GM19324 (cell line): Measurements from ENCODE around the gene LRRC74B.
"Not testable (repeated sequence)": the region's sequence is repeated elsewhere in the genome, so short reads cannot be mapped to it uniquely, and the experiment has no call there.

Experiments
- ATAC-seq: cut with Tn5 transposase; IDR thresholded peaks from one replicate; pipeline ENCODE4 v1.9.1; 2021; ENCODE audit warnings: mild to moderate bottlenecking, moderate library complexity; ENCODE audit not compliant: unreplicated experiment, low FRiP score

LRRC74B gene

GRCh38 chr22:21030621-21031544, 14.9 kb upstream of the LRRC74B start:
- ATAC-seq: no peak

- ATAC-seq: no peak
These were observed 14.2 kb upstream of the LRRC74B start for GRCh38 chr22:21031545-21032036.

GRCh38 chr22:21032037-21032867, 13.5 kb upstream of the LRRC74B start, which contains the start of gene SLC7A4:
TSS of gene SLC7A4 (minus strand) at chr22:21032561. CDS start at chr22:21031812, 749 bp downstream.
- ATAC-seq: no peak

- no peak for ATAC-seq
These were observed 12.7 kb upstream of the LRRC74B start for GRCh38 chr22:21032868-21033688.

- no peak for ATAC-seq
These were observed 11.9 kb upstream of the LRRC74B start for GRCh38 chr22:21033895-21034294.

- ATAC-seq: no peak
These were observed 10.8 kb upstream of the LRRC74B start for GRCh38 chr22:21034989-21035388.

GRCh38 chr22:21038405-21038804, 7.3 kb upstream of the LRRC74B start:
- no peak for ATAC-seq

- not testable (repeated sequence) for ATAC-seq
These were observed 6.6 kb upstream of the LRRC74B start for GRCh38 chr22:21039158-21039557.

- no peak for ATAC-seq
These were observed 3.8 kb upstream of the LRRC74B start for GRCh38 chr22:21041937-21042336.

GRCh38 chr22:21042978-21043859, 2.5 kb upstream of the LRRC74B start:
- ATAC-seq: no peak

- no peak for ATAC-seq
These were observed 1.7 kb upstream of the LRRC74B start for GRCh38 chr22:21043860-21044535.

- no peak for ATAC-seq
These were observed 688 bp upstream of the LRRC74B start for GRCh38 chr22:21044931-21045584.

GRCh38 chr22:21047035-21047661, 1.4 kb downstream of the LRRC74B start:
- no peak for ATAC-seq

GRCh38 chr22:21047730-21048129, 2.0 kb downstream of the LRRC74B start:
- no peak for ATAC-seq

- not testable (repeated sequence) for ATAC-seq
These were observed 2.7 kb downstream of the LRRC74B start for GRCh38 chr22:21048448-21048847.

- ATAC-seq: not testable (repeated sequence)
These were observed 3.2 kb downstream of the LRRC74B start for GRCh38 chr22:21048965-21049364.

GRCh38 chr22:21051145-21051830, 5.5 kb downstream of the LRRC74B start:
- no peak for ATAC-seq
